Lung (tissue), 12 donors: ENCODE data around the gene AHCTF1. TPM values are rescaled to one million over a fixed set of nuclear protein-coding genes. Genes with fewer than 3 reads are reported as not detected.
"Not testable (repeated sequence)": the region's sequence is repeated elsewhere in the genome, so short reads cannot be mapped to it uniquely, and the experiment has no call there.

Experiments
- ATAC-seq: fragments of 200-7000 bp; cut with Tn5 transposase; one replicate; pipeline ENCODE4 v1.9.1; 2020; ENCODE audit warnings: moderate number of reproducible peaks; ENCODE audit not compliant: insufficient read depth, low FRiP score
- DNase-seq, 3 donors: peaks; one replicate each; pipeline ENCODE4 v3.0.0-alpha.2; 2013 to 2017
- H3K27ac ChIP-seq, 2 donors: one replicate each; pipeline ENCODE4 v1.5.1; 2013; ENCODE audit warnings: mild to moderate bottlenecking in 2 of 2, moderate library complexity in 2 of 2, control low read depth in 1 of 2, inconsistent platforms in 1 of 2, low read depth in 1 of 2, low read length in 1 of 2
- H3K27me3 ChIP-seq, 3 donors: one replicate each; pipeline ENCODE4 v1.5.1; 2013; ENCODE audit warnings: low read length in 2 of 3; ENCODE audit not compliant: control insufficient read depth in 3 of 3, insufficient read depth in 3 of 3
- H3K36me3 ChIP-seq, 4 donors: one replicate each; pipeline ENCODE4 v1.5.1; 2013; ENCODE audit warnings: low read length in 4 of 4, mild to moderate bottlenecking in 1 of 4, moderate library complexity in 1 of 4; ENCODE audit not compliant: control insufficient read depth in 4 of 4, insufficient read depth in 4 of 4
- H3K4me1 ChIP-seq, 5 donors: one replicate each; pipeline ENCODE4 v1.5.1; 2013; ENCODE audit warnings: low read length in 5 of 5, mild to moderate bottlenecking in 2 of 5, moderate library complexity in 1 of 5; ENCODE audit not compliant: control insufficient read depth in 5 of 5, insufficient read depth in 5 of 5
- H3K4me3 ChIP-seq: one replicate; pipeline ENCODE4 v1.5.1; 2013; ENCODE audit warnings: mild to moderate bottlenecking, control low read depth, moderate library complexity
- H3K9ac ChIP-seq, 2 donors: one replicate each; pipeline ENCODE4 v1.5.1; 2013; ENCODE audit warnings: low read length in 2 of 2, control low read depth in 1 of 2; ENCODE audit not compliant: insufficient read depth in 1 of 2
- H3K9me3 ChIP-seq, 4 donors: one replicate each; pipeline ENCODE4 v1.5.1; 2013; ENCODE audit warnings: low read length in 3 of 4, mild to moderate bottlenecking in 1 of 4, moderate library complexity in 1 of 4; ENCODE audit not compliant: control insufficient read depth in 4 of 4, insufficient read depth in 3 of 4
- CTCF ChIP-seq: IDR thresholded peaks from 2 replicates; pipeline ENCODE4 v1.5.1; 2012; ENCODE audit warnings: mild to moderate bottlenecking; ENCODE audit errors: control extremely low read depth, extremely low read depth
- WGBS, 2 donors: extraction: QIAGEN DNeasy Blood & Tissue Kit; methylation state at CpG; one replicate each; pipeline ENCODE4 v1.1.7; 2013; 5-methylcytosine and 5-hydroxymethylcytosine counted together
- polyA plus RNA-seq, 2 donors: library from polyadenylated mRNA; stranded (reverse); fragments of 200-250 nt; gene quantifications; one replicate each; pipeline ENCODE4 v1.2.1, GENCODE V29; 2013
- total RNA-seq, 2 donors: library from RNA; depleted of rRNA in 1 of 2; stranded (reverse); fragments of >200 nt in 1 of 2; gene quantifications; one replicate each; pipeline ENCODE4 v1.2.1, GENCODE V29; 2014 to 2021
- donor health status: control.
- donor health status: control.
- donor health status: Bipolar disorder and iron deficiency.
- donor health status: healthy.
- donor health status: DM: yes; HTN: yes; CAD: no.

AHCTF1 gene
- total and polyA plus RNA-seq, 4 donors, result 7.9 to 44.3 (median 22.2) TPM

GRCh38 chr1:246921481-246921880 lies 10.3 kb downstream of the AHCTF1 start:
- Histone ChIP-seq H3K9me3 (no peaks in the 10 kb centered on the region), H3K4me1 (peaks cover 0 to 16% (median 6%) of the 10 kb centered on the region in 5 donors), H3K4me3 (no peak overlapping the region), H3K27ac (no peak overlapping the region), H3K36me3 (peaks cover under 1 to 6% (median 3%) of the 10 kb centered on the region in 4 donors), H3K27me3 (no peaks in the 10 kb centered on the region), H3K9ac (no peak overlapping the region)
- WGBS, 2 donors, result 84 to 86% methylated on average over 3 of the region's 3 CpGs
- DNase-seq (no peak), ATAC-seq (no peak)
- no peak for TF ChIP-seq CTCF

GRCh38 chr1:246919902-246920301 lies 11.8 kb downstream of the AHCTF1 start:
- H3K36me3 ChIP-seq, result peaks cover 0 to 7% (median 4%) of the 10 kb centered on the region in 4 donors
- no peak overlapping the region for H3K9ac ChIP-seq
- ATAC-seq (no peak), DNase-seq (no peak)
- TF ChIP-seq CTCF, result no peak
- WGBS, 2 donors, result 74 to 84% methylated on average over 7 of the region's 7 CpGs
- no peaks in the 10 kb centered on the region for H3K9me3 ChIP-seq
- peaks cover 0 to 12% (median 6%) of the 10 kb centered on the region in 5 donors for H3K4me1 ChIP-seq
- no peak overlapping the region for H3K27ac ChIP-seq
- no peak overlapping the region for H3K4me3 ChIP-seq
- H3K27me3 ChIP-seq, result no peaks in the 10 kb centered on the region

GRCh38 chr1:246916026-246916923 lies 15.5 kb downstream of the AHCTF1 start:
- peaks cover 0 to 14% (median 6%) of the 10 kb centered on the region in 4 donors for H3K36me3 ChIP-seq
- not testable (repeated sequence) for H3K4me1 ChIP-seq, H3K4me3 ChIP-seq, H3K27ac ChIP-seq, ATAC-seq, H3K9me3 ChIP-seq, DNase-seq, H3K9ac ChIP-seq, H3K27me3 ChIP-seq
- WGBS, 2 donors, result 92 to 96% methylated on average over 7 of the region's 7 CpGs

GRCh38 chr1:246907472-246907871 lies 24.3 kb downstream of the AHCTF1 start:
- ATAC-seq (no peak), DNase-seq (peak; percentile 21 to 91 (median 84))
- no peak overlapping the region for H3K27ac ChIP-seq
- no peaks in the 10 kb centered on the region for H3K9me3 ChIP-seq
- peaks cover 6 to 34% (median 19%) of the 10 kb centered on the region in 4 donors for H3K36me3 ChIP-seq
- no peak overlapping the region for H3K4me3 ChIP-seq
- peak; percentile 7 for TF ChIP-seq CTCF
- H3K4me1 ChIP-seq, result peaks cover 0 to 6% (median 0%) of the 10 kb centered on the region in 5 donors
- no peaks in the 10 kb centered on the region for H3K27me3 ChIP-seq
- H3K9ac ChIP-seq, result no peak overlapping the region
- WGBS, 2 donors, result 83 to 86% methylated on average over 1 of the region's 1 CpG
